GM12878 (cell line): ENCODE data around the gene LCE2D.

ENCODE experiments used
- CTCF ChIP-seq, 3 experiments: IDR thresholded peaks in 2 of 3; conservative IDR thresholded peaks in 1 of 3; 2 replicates each; pipeline ENCODE4 v1.5.1; 2011; ENCODE audit warnings: low read depth in 3 of 3, low read length in 3 of 3, mild to moderate bottlenecking in 3 of 3, control low read depth in 2 of 3, moderate library complexity in 2 of 3, inconsistent platforms in 1 of 3, mixed read lengths in 1 of 3; ENCODE audit not compliant: control insufficient read depth in 2 of 3, insufficient read depth in 1 of 3; ENCODE audit errors: extremely low read depth in 1 of 3
- GATAD2B ChIP-seq: fragments of 450-650 bp; conservative IDR thresholded peaks from 2 replicates; pipeline ENCODE4 v1.6.1; 2017; ENCODE audit warnings: low read depth, mild to moderate bottlenecking, moderate library complexity
- HDAC6 ChIP-seq: fragments of 200-600 bp; sonication (generic); IDR thresholded peaks from one replicate; pipeline ENCODE4 v1.8.0; 2017; ENCODE audit warnings: antibody characterized with exemption; ENCODE audit not compliant: unreplicated experiment
- MTA2 ChIP-seq: fragments of 450-650 bp; IDR thresholded peaks from 2 replicates; pipeline ENCODE4 v1.6.1; 2016; ENCODE audit warnings: low read depth, mild to moderate bottlenecking, moderate library complexity
- POLR2AphosphoS5 ChIP-seq: IDR thresholded peaks from 2 replicates; pipeline ENCODE4 v1.6.1; 2011; ENCODE audit warnings: mild to moderate bottlenecking, low read length, inconsistent platforms
- REST ChIP-seq: IDR thresholded peaks from 2 replicates; pipeline ENCODE4 v1.6.1; 2012; ENCODE audit warnings: mild to moderate bottlenecking, low read depth, low read length
- SIN3A ChIP-seq: IDR thresholded peaks from 2 replicates; pipeline ENCODE4 v1.6.1; 2012; ENCODE audit warnings: low read depth, low read length, improper control_type of control experiment
- STAT3 ChIP-seq: IDR thresholded peaks from 2 replicates; pipeline ENCODE4 v1.6.1; 2011; ENCODE audit warnings: low read depth, low read length, improper control_type of control experiment
- TAF1 ChIP-seq: IDR thresholded peaks from 2 replicates; pipeline ENCODE4 v1.6.1; 2011; ENCODE audit warnings: mild to moderate bottlenecking, low read depth, low read length, borderline replicate concordance
- TF ChIP-seq, protein P1 (sequence below): IDR thresholded peaks from 2 replicates; pipeline ENCODE4 v1.6.1; 2011; ENCODE audit warnings: borderline replicate concordance, low read depth, mild to moderate bottlenecking, moderate library complexity, low read length; ENCODE audit not compliant: insufficient read depth, poor library complexity, severe bottlenecking

DNA sequence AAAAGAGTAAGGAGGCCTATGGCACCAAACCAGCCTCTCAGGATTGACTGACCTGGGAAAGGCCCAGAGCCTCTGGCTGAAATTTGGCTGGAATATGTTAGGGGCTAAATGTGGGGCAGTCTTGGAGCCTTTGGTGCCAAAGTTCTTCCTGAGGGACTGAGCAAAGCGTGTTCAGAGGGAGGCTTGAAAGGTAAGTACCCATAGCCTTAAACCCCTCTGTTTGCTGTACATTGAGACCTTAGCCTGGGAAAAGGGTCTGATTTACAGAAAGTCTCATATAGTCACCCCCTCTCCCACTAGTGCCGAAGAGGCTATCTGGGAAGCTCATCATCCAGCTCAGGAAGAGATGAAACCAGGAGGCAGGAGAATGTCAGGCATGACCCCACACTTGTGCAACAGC lies 44.7 kb downstream of the LCE2D start, which contains the start of gene LCE4A:
- TF ChIP-seq MTA2: no peak
- TF ChIP-seq POLR2AphosphoS5: no peak
- TF ChIP-seq GATAD2B: no peak
- no peak for TF ChIP-seq SIN3A
- no peak for TF ChIP-seq STAT3
- TF ChIP-seq CTCF (IDR thresholded peaks at IDR 0.05 in 2 of 3, conservative IDR thresholded peaks at IDR 0.05 in 1 of 3; ENCODE audit: control insufficient read depth in 2 of 3, extremely low read depth in 1 of 3, insufficient read depth in 1 of 3, low read depth in 3 of 3, low read length in 3 of 3): no peak
- TF ChIP-seq HDAC6: no peak
- no peak for TF ChIP-seq REST
- no peak for TF ChIP-seq TAF1
- TF ChIP-seq, protein P1, sequence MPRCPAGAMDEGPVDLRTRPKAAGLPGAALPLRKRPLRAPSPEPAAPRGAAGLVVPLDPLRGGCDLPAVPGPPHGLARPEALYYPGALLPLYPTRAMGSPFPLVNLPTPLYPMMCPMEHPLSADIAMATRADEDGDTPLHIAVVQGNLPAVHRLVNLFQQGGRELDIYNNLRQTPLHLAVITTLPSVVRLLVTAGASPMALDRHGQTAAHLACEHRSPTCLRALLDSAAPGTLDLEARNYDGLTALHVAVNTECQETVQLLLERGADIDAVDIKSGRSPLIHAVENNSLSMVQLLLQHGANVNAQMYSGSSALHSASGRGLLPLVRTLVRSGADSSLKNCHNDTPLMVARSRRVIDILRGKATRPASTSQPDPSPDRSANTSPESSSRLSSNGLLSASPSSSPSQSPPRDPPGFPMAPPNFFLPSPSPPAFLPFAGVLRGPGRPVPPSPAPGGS: no peak
